Esophagus mucosa (tissue), 1 donor: ENCODE data around the gene MPPED1. TPM values are rescaled to one million over a fixed set of nuclear protein-coding genes. Genes with fewer than 3 reads are reported as not detected.

Experiments
- ATAC-seq: fragments of 200-7000 bp; cut with Tn5 transposase; one replicate; pipeline ENCODE4 v1.9.1; 2020
- total RNA-seq: library from RNA; stranded (reverse); gene quantifications from one replicate; pipeline ENCODE4 v1.2.4, GENCODE V29; 2023
- donor health status: DM: yes; HTN: yes; CAD: no.

The MPPED1 gene
- total RNA-seq, 1 donor from 2014 or later: not detected

DNA sequence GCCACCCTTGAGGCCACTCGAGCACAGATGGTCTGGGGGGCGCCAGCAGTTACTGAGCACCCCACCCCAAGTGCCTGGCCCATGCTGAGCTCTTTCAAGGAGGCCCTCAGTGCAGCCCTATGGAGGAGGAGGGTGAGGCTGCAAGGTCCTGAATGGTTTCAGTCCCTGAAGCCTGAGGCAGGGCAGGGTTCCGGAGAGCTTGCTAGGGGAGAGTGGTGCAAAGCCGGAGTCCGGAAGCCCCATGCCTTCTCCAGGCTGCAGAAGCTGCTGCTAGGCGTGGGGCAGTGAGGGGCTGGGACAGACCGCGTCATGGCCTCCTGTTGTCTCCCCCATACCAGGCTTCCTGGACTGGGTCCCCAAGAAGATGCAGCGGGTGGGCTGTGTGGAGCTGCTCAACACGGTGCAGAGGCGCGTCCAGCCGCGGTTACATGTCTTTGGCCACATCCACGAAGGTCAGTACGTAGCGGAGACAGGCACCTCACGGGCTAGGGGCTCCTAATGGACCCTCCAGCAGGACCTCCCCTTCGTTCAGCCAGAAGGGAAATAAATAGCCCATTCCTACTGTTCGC, 90.6 kb downstream of the MPPED1 start:
- ATAC-seq: no peak

- ATAC-seq: no peak
Observed at GRCh38 chr22:43504068-43504467, 92.3 kb downstream of the MPPED1 start.

- no peak for ATAC-seq
Observed at GRCh38 chr22:43504666-43505261, 93.0 kb downstream of the MPPED1 start.

DNA sequence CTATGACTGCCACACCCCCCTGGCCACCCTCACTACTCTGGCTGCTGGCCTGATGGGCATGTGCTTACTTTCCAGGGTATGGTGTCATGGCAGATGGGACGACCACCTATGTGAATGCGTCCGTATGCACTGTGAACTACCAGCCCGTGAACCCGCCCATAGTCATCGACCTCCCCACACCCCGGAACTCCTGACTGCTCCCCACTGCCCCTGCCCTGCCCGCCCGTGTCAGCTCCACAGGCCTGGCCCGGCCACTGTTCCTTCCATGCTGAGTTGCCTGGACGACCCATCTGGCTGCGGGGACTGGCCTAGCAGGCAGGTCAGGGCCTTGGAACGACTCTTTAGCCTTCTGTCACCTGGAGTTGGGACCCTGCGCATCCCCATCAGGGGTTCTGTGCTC, 93.6 kb downstream of the MPPED1 start:
- ATAC-seq: no peak

- ATAC-seq: no peak
Observed at GRCh38 chr22:43505896-43506295, 94.1 kb downstream of the MPPED1 start.

- ATAC-seq: no peak
Observed at GRCh38 chr22:43506487-43506886, 94.7 kb downstream of the MPPED1 start.

DNA sequence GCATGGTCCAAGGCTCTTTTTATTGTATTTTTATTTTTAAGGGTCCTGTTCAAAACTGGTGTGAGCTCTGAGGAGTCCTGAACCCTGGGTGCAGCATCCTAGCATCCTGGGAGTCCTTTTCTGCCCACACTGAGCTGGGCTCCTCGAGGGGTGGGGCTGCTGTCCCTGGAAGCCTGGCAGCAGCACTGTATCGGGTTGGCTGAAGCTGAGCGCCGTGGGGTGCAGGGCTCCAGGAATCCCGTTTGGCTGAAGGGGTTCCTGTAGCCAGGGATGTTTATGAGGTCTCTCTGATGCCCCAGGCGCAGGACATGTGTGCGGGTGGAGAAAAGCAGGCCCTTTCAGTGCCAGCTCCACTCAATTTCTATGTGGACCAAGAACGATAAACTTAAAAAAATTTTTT, 95.4 kb downstream of the MPPED1 start:
- ATAC-seq: no peak

DNA sequence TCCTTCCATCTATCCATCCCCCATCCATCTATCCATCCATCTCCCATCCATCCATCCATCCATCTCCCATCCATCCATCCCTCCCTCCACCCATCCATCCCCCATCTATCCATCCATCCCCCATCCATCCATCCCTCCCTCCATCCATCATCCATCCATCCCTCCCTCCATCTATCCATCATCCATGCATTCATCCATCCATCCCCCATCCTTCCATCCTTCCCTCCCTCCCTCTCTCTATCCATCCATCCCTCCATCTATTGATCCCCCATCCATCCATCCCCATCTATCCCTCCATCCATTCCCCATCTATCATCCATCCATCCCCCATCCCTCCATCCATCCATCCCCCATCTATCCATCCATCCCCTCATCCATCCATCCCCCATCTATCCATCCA, 96.7 kb downstream of the MPPED1 start:
- ATAC-seq: no peak

GRCh38 chr22:43509337-43509736, 97.5 kb downstream of the MPPED1 start:
- no peak for ATAC-seq

- ATAC-seq: no peak
Observed at GRCh38 chr22:43510281-43511070, 98.7 kb downstream of the MPPED1 start.

GRCh38 chr22:43511276-43511910, 99.6 kb downstream of the MPPED1 start:
- ATAC-seq: peak; percentile 30

DNA sequence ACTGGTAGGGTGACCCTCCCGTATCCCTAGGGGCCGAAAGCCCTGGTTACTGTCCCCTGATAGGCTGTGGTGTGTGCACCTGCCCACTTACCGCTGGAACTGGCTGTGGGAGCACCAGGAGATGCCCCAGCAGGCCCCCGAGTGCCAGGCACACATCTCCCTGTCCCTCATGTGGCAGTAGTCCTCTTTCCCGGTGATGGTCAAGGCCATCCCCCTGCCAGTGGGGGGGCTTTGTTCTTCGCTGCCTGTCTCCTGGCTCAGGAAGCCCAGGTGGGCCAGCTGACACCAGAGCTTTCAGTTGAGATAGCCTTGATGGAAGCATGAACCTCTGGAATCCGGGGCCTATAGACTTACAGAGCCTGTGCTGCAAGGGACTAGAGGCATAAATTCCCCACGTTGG, 100.5 kb downstream of the MPPED1 start:
- no peak for ATAC-seq

GRCh38 chr22:43514476-43515157, 102.8 kb downstream of the MPPED1 start:
- no peak for ATAC-seq

GRCh38 chr22:43515411-43515810, 103.6 kb downstream of the MPPED1 start:
- no peak for ATAC-seq

DNA sequence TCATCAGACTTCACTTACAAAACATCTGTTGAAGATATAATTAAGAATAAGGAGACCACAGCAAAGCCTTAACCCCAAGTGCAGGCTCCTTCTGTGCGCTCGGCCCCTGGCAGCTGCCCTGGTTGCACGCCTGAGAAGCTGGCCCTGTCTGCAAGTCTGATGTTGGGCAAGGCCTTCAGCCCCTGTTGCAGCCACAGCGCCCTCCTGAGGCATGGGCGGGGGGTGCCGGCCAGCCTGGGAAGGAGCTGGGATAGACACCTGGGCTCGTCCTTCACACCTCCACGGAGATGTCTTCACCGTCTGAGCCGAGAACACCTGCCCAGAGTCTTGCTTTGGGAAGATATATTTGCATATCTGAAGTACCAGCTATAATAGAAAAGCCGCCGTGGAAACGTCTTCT, 104.1 kb downstream of the MPPED1 start:
- no peak for ATAC-seq

GRCh38 chr22:43516386-43516785, 104.6 kb downstream of the MPPED1 start:
- no peak for ATAC-seq

DNA sequence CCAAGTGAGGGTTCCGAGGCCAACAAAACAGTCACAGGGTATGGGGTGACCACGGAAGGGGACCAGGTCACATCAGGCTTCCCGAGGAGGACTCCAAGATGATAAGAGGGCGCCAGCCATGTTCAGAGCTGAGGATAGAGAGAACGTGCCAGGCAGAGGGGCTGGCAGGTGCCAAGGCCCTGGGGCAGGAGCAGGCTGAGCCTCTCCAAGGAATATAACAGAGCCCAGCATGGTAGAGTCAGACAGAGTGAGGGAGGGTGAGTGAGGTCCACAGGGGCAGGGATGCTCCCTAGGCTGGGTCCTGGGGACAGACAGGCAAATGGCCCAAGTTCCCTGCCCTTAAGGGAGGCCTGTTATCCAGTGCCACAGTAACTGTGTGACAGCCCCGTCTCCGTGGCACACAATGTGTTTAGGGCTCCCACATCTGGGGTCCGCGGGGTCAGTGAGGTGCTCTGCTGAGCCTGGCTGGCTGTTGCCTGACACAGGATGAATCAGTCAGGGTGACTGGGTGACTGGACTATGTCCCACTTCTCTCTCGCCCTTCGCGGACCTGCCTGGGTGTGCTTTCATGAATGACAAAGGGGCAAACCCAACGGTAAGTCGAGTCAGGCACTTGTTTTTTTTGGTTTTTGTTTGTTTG, 105.3 kb downstream of the MPPED1 start:
- no peak for ATAC-seq

DNA sequence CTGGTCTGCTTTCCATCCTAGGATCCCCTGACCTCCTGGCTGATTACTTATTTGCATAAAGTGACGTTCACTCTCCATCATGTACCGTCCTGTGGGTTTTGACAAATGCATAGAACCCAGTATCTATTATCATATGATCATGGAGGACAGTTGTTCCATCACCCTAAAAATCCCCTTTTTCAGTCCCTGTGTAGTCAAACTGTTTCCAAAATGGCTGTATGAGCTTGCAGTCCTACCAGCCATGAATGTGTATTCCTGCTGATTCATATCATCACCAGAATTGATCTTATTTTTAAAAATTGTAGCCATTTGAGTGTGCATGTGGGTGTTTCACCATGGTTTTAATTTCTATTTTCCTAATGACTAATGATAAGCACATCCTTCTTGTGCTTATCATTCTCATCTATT, 108.8 kb downstream of the MPPED1 start:
- no peak for ATAC-seq

- ATAC-seq: peak; percentile 63
Observed at GRCh38 chr22:43521716-43522115, 109.9 kb downstream of the MPPED1 start.

DNA sequence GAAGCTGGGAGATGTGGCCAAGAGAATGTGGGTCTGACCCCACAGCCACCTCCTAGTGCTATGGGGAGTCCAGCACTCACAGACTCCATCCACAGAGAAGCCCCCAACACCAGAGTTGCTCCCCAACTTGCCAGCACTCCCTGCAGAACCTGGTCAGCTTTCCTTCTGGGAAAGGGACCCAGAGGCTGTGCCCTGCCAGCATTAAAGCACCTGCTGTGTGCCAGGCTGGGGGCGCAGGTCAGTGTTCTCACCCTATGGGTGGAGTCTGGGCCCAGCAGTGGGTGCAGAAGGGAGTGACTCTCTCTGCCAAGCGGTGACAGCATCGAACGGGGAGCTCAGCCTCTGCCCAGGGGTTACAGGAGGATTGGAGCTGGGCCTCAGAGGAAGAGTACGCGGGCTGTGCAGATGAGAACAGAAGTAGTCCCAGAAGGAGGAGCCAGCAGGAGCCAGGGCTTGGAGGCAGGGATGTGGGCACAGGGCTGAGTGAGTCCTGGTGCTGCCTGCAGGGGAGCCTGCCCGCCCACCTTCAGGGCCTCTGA, 114.4 kb downstream of the MPPED1 start:
- ATAC-seq: no peak

DNA sequence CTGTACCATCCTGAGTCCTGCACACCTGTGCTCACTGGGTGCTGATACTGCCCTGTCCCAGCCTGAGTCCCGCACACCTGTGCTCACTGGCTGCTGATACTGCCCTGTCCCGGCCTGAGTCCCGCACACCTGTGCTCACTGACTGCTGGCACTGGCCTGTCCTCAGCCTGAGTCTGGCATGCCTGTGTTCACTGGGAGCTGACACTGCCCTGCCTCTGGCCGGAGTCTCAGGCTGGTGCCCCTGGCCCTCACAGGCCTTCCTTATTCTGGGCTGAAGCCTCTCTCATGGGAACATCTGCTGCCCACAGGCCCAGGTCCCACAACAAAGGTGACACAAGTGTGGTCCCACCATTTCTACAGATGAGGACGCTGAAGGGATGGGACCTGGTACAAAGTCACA, 115.1 kb downstream of the MPPED1 start:
- ATAC-seq: no peak
